GM12873 (cell line): ENCODE data around the gene WNT10A.
A peak's percentile ranks its signal among the peaks of the same experiment; 100 is the strongest.

ENCODE experiments used
- TF ChIP-seq, protein P1 (sequence below): IDR thresholded peaks from 2 replicates; pipeline ENCODE4 v1.5.1; 2012; ENCODE audit warnings: low read depth, mild to moderate bottlenecking, moderate library complexity, low read length, control low read depth; ENCODE audit not compliant: insufficient read depth; ENCODE audit errors: missing control alignments

Gene WNT10A

GRCh38 chr2:218880102-218880858, at the start of gene WNT10A:
Gene WNT10A, plus strand, starts transcription at chr2:218880852. Its CDS starts 144 bp downstream, at chr2:218880996.
- TF ChIP-seq, protein P1, sequence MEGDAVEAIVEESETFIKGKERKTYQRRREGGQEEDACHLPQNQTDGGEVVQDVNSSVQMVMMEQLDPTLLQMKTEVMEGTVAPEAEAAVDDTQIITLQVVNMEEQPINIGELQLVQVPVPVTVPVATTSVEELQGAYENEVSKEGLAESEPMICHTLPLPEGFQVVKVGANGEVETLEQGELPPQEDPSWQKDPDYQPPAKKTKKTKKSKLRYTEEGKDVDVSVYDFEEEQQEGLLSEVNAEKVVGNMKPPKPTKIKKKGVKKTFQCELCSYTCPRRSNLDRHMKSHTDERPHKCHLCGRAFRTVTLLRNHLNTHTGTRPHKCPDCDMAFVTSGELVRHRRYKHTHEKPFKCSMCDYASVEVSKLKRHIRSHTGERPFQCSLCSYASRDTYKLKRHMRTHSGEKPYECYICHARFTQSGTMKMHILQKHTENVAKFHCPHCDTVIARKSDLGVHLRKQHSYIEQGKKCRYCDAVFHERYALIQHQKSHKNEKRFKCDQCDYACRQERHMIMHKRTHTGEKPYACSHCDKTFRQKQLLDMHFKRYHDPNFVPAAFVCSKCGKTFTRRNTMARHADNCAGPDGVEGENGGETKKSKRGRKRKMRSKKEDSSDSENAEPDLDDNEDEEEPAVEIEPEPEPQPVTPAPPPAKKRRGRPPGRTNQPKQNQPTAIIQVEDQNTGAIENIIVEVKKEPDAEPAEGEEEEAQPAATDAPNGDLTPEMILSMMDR = peak; percentile 7

DNA sequence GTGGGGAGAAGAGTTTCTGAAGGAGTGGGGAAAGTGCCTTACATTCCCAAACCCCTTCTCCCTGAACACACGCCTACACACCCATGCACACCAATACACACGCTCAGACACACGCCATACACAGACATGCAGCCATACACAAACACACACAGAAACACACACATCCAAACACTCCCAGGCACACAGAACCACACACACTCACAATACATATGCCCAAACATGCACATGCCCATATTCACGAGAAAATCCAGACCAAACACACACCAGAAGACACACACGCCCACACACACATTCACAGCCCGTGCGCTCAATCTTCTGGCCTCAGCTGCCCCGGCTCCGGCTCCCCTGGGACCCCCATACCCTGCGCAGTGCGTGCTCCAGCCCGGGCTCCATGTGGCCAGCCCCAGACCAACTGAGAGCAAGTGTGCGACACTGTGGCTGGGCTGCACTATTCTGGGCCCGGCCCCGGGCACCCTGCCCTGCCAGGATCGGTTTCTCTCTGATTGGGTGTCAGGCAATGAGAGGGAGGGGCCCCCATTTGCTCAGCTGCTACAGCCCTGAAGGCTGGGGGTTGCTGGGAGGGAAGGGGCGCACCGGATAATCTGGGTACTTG, 49.2 kb upstream of the WNT10A start, which contains the start of gene PRKAG3:
Gene PRKAG3 (minus strand): TSS at position 426 of the 613 bp plus-strand sequence.
- TF ChIP-seq, protein P1 = no peak

DNA sequence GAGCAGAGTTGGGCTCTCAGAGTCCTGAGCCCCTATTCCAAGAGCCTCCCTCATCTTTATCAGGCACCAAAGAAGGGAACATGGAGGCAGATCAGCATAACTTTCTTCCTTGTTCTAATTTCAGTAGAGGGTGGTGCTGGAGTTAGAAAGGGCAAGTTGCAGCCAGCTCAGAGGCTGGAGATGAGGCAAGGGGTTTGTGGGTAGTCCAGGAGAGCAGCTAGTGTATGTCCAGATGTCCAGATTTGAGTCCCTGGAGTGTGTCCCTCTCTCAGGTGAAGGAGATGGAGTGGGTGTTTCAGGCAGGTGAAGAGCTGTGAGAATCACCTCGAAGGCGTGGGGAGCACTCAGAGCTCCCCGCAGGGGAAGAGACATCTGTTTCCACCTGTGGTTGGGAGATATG, 48.6 kb upstream of the WNT10A start:
- TF ChIP-seq, protein P1 = no peak

DNA sequence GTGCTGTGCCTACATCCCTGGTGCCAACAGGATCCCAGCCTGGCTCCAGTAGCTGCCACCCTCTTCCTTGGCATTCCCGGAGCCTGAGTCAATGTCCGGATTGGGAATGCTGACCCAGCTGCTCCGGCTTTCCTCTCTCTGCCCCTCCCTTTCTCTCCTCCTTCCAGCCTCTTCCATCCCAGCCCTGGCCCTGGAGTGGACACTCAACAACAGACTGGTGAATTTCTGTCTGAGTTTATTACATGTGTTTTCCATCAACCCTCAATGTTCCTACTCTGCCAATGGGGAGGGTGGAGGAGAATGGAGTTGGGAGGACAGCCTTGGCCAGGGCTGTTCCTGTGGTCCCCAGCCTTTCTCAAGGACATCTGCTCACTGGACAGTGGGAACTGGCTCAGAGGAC, 48.1 kb upstream of the WNT10A start:
- TF ChIP-seq, protein P1 = no peak

DNA sequence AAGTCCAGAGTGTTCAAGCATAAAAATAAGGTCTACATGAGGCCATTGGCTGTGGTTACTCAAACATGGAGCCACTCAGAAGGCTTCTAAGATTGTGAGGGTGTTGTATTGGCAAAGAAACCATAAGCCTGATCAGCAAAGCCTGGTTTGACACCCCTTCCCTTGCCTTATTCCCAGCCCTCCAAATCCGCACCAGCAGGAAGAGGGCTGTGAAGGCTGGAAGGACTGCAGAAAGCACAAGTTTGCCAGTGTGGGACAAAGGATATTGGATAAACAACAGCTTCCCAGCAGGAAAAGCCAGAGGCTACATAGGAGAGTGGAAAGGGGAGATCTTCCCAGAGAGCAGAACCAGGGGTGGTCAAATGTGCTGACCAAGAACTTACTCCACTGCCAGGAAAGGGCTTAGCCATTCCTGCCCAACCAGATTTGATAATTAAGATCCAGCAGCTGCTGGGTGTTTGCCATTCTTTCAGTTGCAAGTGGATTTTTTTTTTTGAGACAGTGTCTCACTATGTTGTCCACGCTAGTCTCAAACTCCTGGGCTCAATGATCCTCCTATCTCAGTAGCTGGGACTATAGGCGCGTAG, 47.5 kb upstream of the WNT10A start:
- TF ChIP-seq, protein P1 = no peak

GRCh38 chr2:218834685-218835084, 46.0 kb upstream of the WNT10A start:
- TF ChIP-seq, protein P1 = no peak

DNA sequence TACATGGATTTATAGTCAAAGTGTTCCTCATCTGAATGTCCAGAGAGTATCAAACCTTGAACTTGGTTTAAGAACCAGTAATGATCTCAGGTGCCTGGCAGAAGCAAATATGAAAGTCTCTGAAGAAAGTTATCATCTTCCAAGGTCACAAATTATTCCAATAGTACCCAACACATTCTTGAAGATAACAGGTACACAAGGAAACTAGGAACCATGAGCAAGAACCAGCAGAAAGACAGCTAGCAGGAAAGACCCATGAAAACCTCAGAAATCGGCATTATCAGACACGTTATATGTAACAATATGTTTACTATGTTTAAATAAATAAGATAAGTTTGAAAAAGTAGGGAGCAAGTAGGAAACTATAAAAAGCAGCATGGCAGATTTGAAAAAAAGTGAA, 43.2 kb upstream of the WNT10A start:
- TF ChIP-seq, protein P1 = no peak
